NB4 (cell line): Measurements from ENCODE around the gene ADGRB3.
"Not testable (repeated sequence)": the region's sequence is repeated elsewhere in the genome, so short reads cannot be mapped to it uniquely, and the experiment has no call there.

Source experiments
- DNase-seq: peaks from one replicate; pipeline ENCODE4 v3.0.0; 2010; ENCODE audit warnings: low read depth
- H3K4me3 ChIP-seq: one replicate; pipeline ENCODE4 v1.5.1; 2011; ENCODE audit warnings: mild to moderate bottlenecking, low read depth, low read length, moderate library complexity
- MYC ChIP-seq: IDR thresholded peaks from 2 replicates; pipeline ENCODE4 v1.6.1; 2011; ENCODE audit warnings: low read depth, low read length
- POLR2A ChIP-seq: IDR thresholded peaks from 2 replicates; pipeline ENCODE4 v1.6.1; 2011; ENCODE audit warnings: mild to moderate bottlenecking; ENCODE audit not compliant: insufficient read length; ENCODE audit errors: extremely low read depth
- TF ChIP-seq, protein P1 (sequence below): IDR thresholded peaks from one replicate; pipeline ENCODE4 v1.5.1; 2012; ENCODE audit warnings: low read depth, low read length
- TF ChIP-seq, protein P2 (sequence below): IDR thresholded peaks from 2 replicates; pipeline ENCODE4 v1.6.1; 2011; ENCODE audit warnings: low read depth, low read length

Gene ADGRB3

DNA sequence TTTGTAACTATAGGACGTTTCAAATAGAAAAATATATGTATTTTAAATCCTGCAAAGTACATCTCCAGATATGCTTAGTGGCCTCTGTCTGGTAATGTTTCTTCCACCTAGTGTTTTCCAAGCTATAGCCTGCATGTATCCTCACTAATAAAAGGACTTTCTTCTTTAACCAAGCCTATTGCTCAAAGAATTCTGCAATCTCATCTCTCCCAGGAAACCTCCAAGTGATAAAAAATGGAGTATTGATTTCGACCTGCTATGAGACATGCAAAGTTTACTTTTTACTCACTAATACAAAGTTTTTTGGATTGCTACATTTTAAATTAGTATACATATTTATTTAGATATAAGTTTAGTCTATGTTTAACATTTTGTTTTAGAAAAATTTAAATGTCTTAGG, 23.3 kb downstream of the ADGRB3 start:
- TF ChIP-seq MYC (no peak), POLR2A (no peak)
- TF ChIP-seq, protein P1, sequence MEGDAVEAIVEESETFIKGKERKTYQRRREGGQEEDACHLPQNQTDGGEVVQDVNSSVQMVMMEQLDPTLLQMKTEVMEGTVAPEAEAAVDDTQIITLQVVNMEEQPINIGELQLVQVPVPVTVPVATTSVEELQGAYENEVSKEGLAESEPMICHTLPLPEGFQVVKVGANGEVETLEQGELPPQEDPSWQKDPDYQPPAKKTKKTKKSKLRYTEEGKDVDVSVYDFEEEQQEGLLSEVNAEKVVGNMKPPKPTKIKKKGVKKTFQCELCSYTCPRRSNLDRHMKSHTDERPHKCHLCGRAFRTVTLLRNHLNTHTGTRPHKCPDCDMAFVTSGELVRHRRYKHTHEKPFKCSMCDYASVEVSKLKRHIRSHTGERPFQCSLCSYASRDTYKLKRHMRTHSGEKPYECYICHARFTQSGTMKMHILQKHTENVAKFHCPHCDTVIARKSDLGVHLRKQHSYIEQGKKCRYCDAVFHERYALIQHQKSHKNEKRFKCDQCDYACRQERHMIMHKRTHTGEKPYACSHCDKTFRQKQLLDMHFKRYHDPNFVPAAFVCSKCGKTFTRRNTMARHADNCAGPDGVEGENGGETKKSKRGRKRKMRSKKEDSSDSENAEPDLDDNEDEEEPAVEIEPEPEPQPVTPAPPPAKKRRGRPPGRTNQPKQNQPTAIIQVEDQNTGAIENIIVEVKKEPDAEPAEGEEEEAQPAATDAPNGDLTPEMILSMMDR, result no peak
- TF ChIP-seq, protein P2, sequence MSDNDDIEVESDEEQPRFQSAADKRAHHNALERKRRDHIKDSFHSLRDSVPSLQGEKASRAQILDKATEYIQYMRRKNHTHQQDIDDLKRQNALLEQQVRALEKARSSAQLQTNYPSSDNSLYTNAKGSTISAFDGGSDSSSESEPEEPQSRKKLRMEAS, result no peak
- no peak overlapping the region for H3K4me3 ChIP-seq
- no peak for DNase-seq

DNA sequence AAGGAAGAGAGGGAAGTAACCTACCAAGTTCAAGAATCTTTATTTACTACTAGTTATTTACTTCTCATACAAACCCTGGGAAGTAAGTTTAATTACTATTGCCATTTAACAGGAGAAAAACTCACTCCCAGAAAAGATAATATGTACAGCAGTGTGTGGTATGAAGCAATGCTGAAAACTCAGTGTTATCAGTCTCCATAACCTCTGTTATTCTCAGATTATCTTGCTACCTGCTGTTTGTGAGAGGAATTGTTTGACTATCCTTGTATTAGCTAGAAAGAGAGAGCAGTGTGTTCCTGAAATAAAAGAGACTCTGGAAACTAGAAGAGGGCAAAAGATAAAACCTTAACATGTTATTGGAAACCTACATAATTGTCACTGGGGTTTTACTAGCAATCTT, 38.2 kb downstream of the ADGRB3 start:
- DNase-seq, result no peak
- TF ChIP-seq POLR2A (no peak), MYC (no peak)

DNA sequence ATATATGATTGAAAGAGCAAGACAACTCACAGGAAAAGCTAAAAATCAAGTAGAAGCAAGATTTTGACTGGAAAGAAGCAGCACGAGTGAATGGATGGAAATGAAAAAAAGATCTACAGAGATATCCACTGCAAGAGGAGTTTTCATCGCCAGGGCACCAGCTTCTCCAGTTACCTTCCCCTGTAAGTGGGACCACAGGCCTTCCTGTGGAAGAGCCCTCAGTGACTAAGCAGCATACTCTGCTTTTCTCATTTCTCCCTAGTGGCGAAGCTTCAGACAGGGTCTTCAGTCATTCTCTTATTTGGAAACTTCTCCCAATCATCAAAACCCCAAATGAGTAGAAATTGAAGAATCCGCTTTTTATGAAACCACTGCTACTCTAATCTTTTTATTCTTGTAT, 40.5 kb downstream of the ADGRB3 start:
- DNase-seq, result no peak
- no peak overlapping the region for H3K4me3 ChIP-seq
- no peak for TF ChIP-seq MYC
- TF ChIP-seq POLR2A, result no peak
- TF ChIP-seq, protein P2, result no peak
- TF ChIP-seq, protein P1, result no peak

More for the DNA sequence above, 38.2 kb downstream of the ADGRB3 start:
- no peak overlapping the region for H3K4me3 ChIP-seq

DNA sequence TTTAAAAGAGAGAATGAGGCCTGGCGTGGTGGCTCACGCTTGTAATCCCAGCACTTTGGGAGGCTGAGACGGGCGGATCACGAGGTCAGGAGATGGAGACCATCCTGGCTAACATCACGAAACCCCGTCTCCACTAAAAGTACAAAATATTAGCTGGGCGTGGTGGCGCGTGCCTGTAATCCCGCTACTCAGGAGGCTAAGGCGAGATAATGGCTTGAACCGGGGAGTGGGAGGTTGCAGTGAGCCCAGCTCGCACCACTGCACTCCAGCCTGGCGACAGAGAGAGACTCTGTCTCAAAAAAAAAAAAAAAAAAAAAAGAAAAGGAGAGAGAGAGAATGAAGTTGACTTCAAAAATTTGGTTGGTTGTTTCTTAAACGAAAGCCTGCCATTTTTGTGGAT, 41.0 kb downstream of the ADGRB3 start:
- DNase-seq, H3K4me3 ChIP-seq: not testable (repeated sequence)

DNA sequence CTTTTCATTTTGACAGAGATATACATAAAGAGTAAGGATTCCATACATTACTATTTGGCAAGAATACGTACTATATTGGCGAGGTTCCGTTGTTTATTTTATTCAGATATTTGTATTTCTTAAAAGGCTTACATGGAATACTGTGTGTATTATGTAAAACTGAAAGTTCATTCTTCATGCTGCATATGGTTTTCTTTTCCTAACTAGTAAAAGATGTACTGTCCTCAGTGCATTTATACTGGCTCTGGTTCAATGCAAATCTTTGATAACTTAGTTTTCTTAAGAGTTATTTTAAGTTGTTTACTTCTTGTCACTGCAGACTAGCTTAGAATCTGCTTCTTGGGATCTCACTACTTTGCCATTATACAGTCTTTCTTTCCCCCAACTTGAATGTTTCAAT, 42.0 kb downstream of the ADGRB3 start:
- TF ChIP-seq, protein P1, result no peak
- TF ChIP-seq POLR2A (no peak), MYC (no peak)
- TF ChIP-seq, protein P2, result no peak

DNA sequence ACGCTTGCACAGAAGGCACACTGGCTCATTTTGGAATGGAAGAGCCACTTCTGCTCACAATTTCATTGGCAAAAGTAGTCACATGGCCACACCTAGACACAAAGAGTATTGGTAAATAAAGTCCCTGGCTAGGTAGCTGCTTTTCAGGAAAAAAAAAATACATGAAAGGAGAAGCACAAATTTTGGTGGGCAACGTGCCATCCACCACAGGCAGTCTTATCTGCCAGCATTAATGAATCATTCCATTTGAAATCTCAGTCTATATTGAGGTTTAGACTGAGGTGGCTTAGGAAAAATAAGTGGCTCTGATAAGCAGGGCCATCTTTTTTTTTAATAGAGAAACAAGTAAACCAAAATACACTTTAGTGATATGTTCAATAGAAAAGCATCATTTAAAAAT, 44.3 kb downstream of the ADGRB3 start:
- no peak for DNase-seq
- H3K4me3 ChIP-seq, result no peak overlapping the region
- TF ChIP-seq MYC (no peak), POLR2A (no peak)
- TF ChIP-seq, protein P2, result no peak
- TF ChIP-seq, protein P1, result no peak

More for the DNA sequence above, 42.0 kb downstream of the ADGRB3 start:
- DNase-seq, result no peak
- H3K4me3 ChIP-seq, result no peak overlapping the region

DNA sequence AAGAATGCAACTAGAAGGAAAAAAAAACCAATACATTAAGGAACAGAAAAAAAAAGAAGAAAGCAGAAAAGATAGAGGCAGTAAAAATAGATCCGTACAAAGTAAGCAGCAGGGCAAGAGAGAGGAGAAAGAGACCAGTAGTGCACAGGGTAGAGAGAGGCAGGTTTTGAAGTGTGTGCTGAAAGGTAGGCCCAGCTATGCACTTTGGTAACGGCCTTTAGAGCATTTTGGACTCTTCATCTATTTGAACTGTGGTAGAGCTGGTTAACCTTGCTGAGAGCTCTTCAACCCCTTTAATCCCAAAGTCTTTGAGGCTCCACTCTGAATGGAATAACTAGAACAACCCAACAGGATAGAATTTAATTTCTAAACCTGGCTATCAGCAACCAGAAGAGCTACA, 45.2 kb downstream of the ADGRB3 start:
- TF ChIP-seq, protein P2, result no peak
- no peak for TF ChIP-seq POLR2A
- no peak for DNase-seq
- no peak overlapping the region for H3K4me3 ChIP-seq

DNA sequence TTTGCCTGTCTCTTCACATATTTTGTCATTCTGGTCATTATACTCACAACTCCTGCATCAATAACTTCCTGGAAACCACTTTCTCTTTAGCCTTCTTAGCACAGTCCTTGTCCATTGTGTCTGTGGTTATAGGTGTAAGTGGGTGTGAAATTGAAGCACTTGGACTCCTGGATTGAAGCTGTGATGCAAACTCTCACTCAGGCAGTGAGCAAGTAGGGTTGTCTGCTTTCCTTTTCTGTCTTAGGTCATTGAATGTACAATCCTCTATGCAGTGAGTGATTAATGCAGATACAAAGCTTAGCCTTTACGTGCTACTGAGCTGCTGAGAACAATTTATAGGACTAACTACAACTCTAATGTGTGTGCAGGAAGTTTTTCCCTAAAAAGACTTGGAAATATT, 54.8 kb downstream of the ADGRB3 start:
- H3K4me3 ChIP-seq, result no peak overlapping the region
- no peak for DNase-seq
- TF ChIP-seq, protein P1, result no peak
- TF ChIP-seq MYC, result no peak
- TF ChIP-seq, protein P2, result no peak
- no peak for TF ChIP-seq POLR2A
